ENCODE results near the gene LIPC.

Gene LIPC

GRCh38 chr15:58398643-58399042 lies 33.1 kb upstream of the LIPC start:
- no peak for DNase-seq (ENCODE audit: low spot score in 2 of 2)
- Mint-ChIP-seq H3K36me3 (no peaks in the 10 kb centered on the region), H3K4me1 (no peaks in the 10 kb centered on the region), H3K27ac (no peak overlapping the region), H3K4me3 (no peak overlapping the region), H3K27me3 (peaks cover 12% of the 10 kb centered on the region), H3K9me3 (no peaks in the 10 kb centered on the region)
- no peak for ATAC-seq (ENCODE audit: low read depth)

- H3K4me1 Mint-ChIP-seq: no peaks in the 10 kb centered on the region
- no peak overlapping the region for H3K4me3 Mint-ChIP-seq
- DNase-seq (ENCODE audit: low spot score in 2 of 2) (no peak), ATAC-seq (ENCODE audit: low read depth) (no peak)
- H3K27ac Mint-ChIP-seq: no peak overlapping the region
- no peaks in the 10 kb centered on the region for H3K36me3 Mint-ChIP-seq
- H3K9me3 Mint-ChIP-seq: no peaks in the 10 kb centered on the region
- peaks cover 10% of the 10 kb centered on the region for H3K27me3 Mint-ChIP-seq
Observed at GRCh38 chr15:58399739-58400138, 32.1 kb upstream of the LIPC start.

GRCh38 chr15:58401276-58401675 lies 30.5 kb upstream of the LIPC start:
- H3K9me3 Mint-ChIP-seq: no peaks in the 10 kb centered on the region
- no peaks in the 10 kb centered on the region for H3K36me3 Mint-ChIP-seq
- H3K4me3 Mint-ChIP-seq: no peak overlapping the region
- ATAC-seq (ENCODE audit: low read depth) (no peak), DNase-seq (ENCODE audit: low spot score in 2 of 2) (no peak)
- H3K27me3 Mint-ChIP-seq: peaks cover 8% of the 10 kb centered on the region
- H3K27ac Mint-ChIP-seq: no peak overlapping the region
- H3K4me1 Mint-ChIP-seq: no peaks in the 10 kb centered on the region

GRCh38 chr15:58401991-58402649 lies 29.7 kb upstream of the LIPC start:
- H3K4me3 Mint-ChIP-seq: no peak overlapping the region
- H3K9me3 Mint-ChIP-seq: no peaks in the 10 kb centered on the region
- ATAC-seq (ENCODE audit: low read depth) (no peak), DNase-seq (ENCODE audit: low spot score in 2 of 2) (no peak)
- no peaks in the 10 kb centered on the region for H3K36me3 Mint-ChIP-seq
- H3K4me1 Mint-ChIP-seq: no peaks in the 10 kb centered on the region
- H3K27ac Mint-ChIP-seq: no peak overlapping the region
- H3K27me3 Mint-ChIP-seq: peaks cover 7% of the 10 kb centered on the region

GRCh38 chr15:58403581-58403980 lies 28.2 kb upstream of the LIPC start:
- DNase-seq (ENCODE audit: low spot score in 2 of 2): no peak
- no peak for ATAC-seq (ENCODE audit: low read depth)
- H3K9me3 Mint-ChIP-seq: no peaks in the 10 kb centered on the region
- peaks cover 11% of the 10 kb centered on the region for H3K27me3 Mint-ChIP-seq
- H3K4me1 Mint-ChIP-seq: no peaks in the 10 kb centered on the region
- H3K36me3 Mint-ChIP-seq: no peaks in the 10 kb centered on the region
- H3K27ac Mint-ChIP-seq: no peak overlapping the region
- no peak overlapping the region for H3K4me3 Mint-ChIP-seq

GRCh38 chr15:58404020-58404419 lies 27.8 kb upstream of the LIPC start:
- DNase-seq (ENCODE audit: low spot score in 2 of 2) (no peak), ATAC-seq (ENCODE audit: low read depth) (no peak)
- H3K27ac Mint-ChIP-seq: no peak overlapping the region
- no peaks in the 10 kb centered on the region for H3K36me3 Mint-ChIP-seq
- no peak overlapping the region for H3K4me3 Mint-ChIP-seq
- peaks cover 11% of the 10 kb centered on the region for H3K27me3 Mint-ChIP-seq
- no peaks in the 10 kb centered on the region for H3K4me1 Mint-ChIP-seq
- H3K9me3 Mint-ChIP-seq: no peaks in the 10 kb centered on the region

- no peak overlapping the region for H3K27ac Mint-ChIP-seq
- peaks cover 15% of the 10 kb centered on the region for H3K27me3 Mint-ChIP-seq
- H3K4me3 Mint-ChIP-seq: no peak overlapping the region
- DNase-seq (ENCODE audit: low spot score in 2 of 2) (no peak), ATAC-seq (ENCODE audit: low read depth) (no peak)
- no peaks in the 10 kb centered on the region for H3K36me3 Mint-ChIP-seq
- no peaks in the 10 kb centered on the region for H3K9me3 Mint-ChIP-seq
- H3K4me1 Mint-ChIP-seq: peaks cover 3% of the 10 kb centered on the region
Observed at GRCh38 chr15:58404722-58405121, 27.1 kb upstream of the LIPC start.

- H3K4me3 Mint-ChIP-seq: no peak overlapping the region
- H3K9me3 Mint-ChIP-seq: no peaks in the 10 kb centered on the region
- H3K27ac Mint-ChIP-seq: no peak overlapping the region
- ATAC-seq (ENCODE audit: low read depth) (no peak), DNase-seq (ENCODE audit: low spot score in 2 of 2) (no peak)
- H3K27me3 Mint-ChIP-seq: peaks cover 15% of the 10 kb centered on the region
- H3K36me3 Mint-ChIP-seq: no peaks in the 10 kb centered on the region
- H3K4me1 Mint-ChIP-seq: peaks cover 4% of the 10 kb centered on the region
Observed at GRCh38 chr15:58405865-58406264, 25.9 kb upstream of the LIPC start.

GRCh38 chr15:58406811-58407210 lies 25.0 kb upstream of the LIPC start:
- Mint-ChIP-seq H3K9me3 (no peaks in the 10 kb centered on the region), H3K4me1 (peaks cover 4% of the 10 kb centered on the region)

GRCh38 chr15:58407236-58407775 lies 24.5 kb upstream of the LIPC start:
- ATAC-seq (ENCODE audit: low read depth) (no peak), DNase-seq (ENCODE audit: low spot score in 2 of 2) (no peak)
- Mint-ChIP-seq H3K27me3 (peaks cover 15% of the 10 kb centered on the region), H3K4me3 (no peak overlapping the region), H3K9me3 (no peaks in the 10 kb centered on the region), H3K4me1 (peaks cover 4% of the 10 kb centered on the region), H3K27ac (no peak overlapping the region), H3K36me3 (no peaks in the 10 kb centered on the region)

More at GRCh38 chr15:58406811-58407210, 25.0 kb upstream of the LIPC start:
- Mint-ChIP-seq H3K36me3 (no peaks in the 10 kb centered on the region), H3K27ac (no peak overlapping the region), H3K27me3 (peaks cover 15% of the 10 kb centered on the region), H3K4me3 (no peak overlapping the region)
- ATAC-seq (ENCODE audit: low read depth) (no peak), DNase-seq (ENCODE audit: low spot score in 2 of 2) (no peak)

- Mint-ChIP-seq H3K4me1 (peaks cover 4% of the 10 kb centered on the region), H3K36me3 (no peaks in the 10 kb centered on the region)
- no peak for ATAC-seq (ENCODE audit: low read depth)
Observed at GRCh38 chr15:58407778-58408177, 24.0 kb upstream of the LIPC start.

GRCh38 chr15:58409861-58410260 lies 21.9 kb upstream of the LIPC start:
- H3K9me3 Mint-ChIP-seq: no peaks in the 10 kb centered on the region
- no peak overlapping the region for H3K27ac Mint-ChIP-seq
- H3K27me3 Mint-ChIP-seq: peaks cover 12% of the 10 kb centered on the region
- no peak overlapping the region for H3K4me3 Mint-ChIP-seq
- ATAC-seq (ENCODE audit: low read depth) (no peak), DNase-seq (ENCODE audit: low spot score in 2 of 2) (no peak)
- H3K4me1 Mint-ChIP-seq: peaks cover 4% of the 10 kb centered on the region
- no peaks in the 10 kb centered on the region for H3K36me3 Mint-ChIP-seq

More at GRCh38 chr15:58407778-58408177, 24.0 kb upstream of the LIPC start:
- no peaks in the 10 kb centered on the region for H3K9me3 Mint-ChIP-seq
- no peak overlapping the region for H3K4me3 Mint-ChIP-seq
- DNase-seq (ENCODE audit: low spot score in 2 of 2): no peak
- peaks cover 15% of the 10 kb centered on the region for H3K27me3 Mint-ChIP-seq
- no peak overlapping the region for H3K27ac Mint-ChIP-seq

GRCh38 chr15:58410353-58410752 lies 21.4 kb upstream of the LIPC start:
- H3K4me1 Mint-ChIP-seq: peaks cover 4% of the 10 kb centered on the region
- peaks cover 12% of the 10 kb centered on the region for H3K27me3 Mint-ChIP-seq
- no peak overlapping the region for H3K4me3 Mint-ChIP-seq
- ATAC-seq (ENCODE audit: low read depth) (no peak), DNase-seq (ENCODE audit: low spot score in 2 of 2) (no peak)
- no peaks in the 10 kb centered on the region for H3K36me3 Mint-ChIP-seq
- no peaks in the 10 kb centered on the region for H3K9me3 Mint-ChIP-seq
- no peak overlapping the region for H3K27ac Mint-ChIP-seq

GRCh38 chr15:58413253-58413652 lies 18.5 kb upstream of the LIPC start:
- Mint-ChIP-seq H3K9me3 (peaks cover 6% of the 10 kb centered on the region), H3K4me1 (peaks cover 4% of the 10 kb centered on the region), H3K36me3 (no peaks in the 10 kb centered on the region), H3K27me3 (peaks cover 6% of the 10 kb centered on the region), H3K4me3 (no peak overlapping the region), H3K27ac (no peak overlapping the region)
- DNase-seq (ENCODE audit: low spot score in 2 of 2) (no peak), ATAC-seq (ENCODE audit: low read depth) (no peak)

GRCh38 chr15:58415636-58416035 lies 16.2 kb upstream of the LIPC start:
- no peaks in the 10 kb centered on the region for H3K36me3 Mint-ChIP-seq
- no peaks in the 10 kb centered on the region for H3K4me1 Mint-ChIP-seq
- peaks cover 4% of the 10 kb centered on the region for H3K27me3 Mint-ChIP-seq
- H3K9me3 Mint-ChIP-seq: peaks cover 6% of the 10 kb centered on the region
- no peak overlapping the region for H3K27ac Mint-ChIP-seq
- DNase-seq (ENCODE audit: low spot score in 2 of 2): no peak
- ATAC-seq (ENCODE audit: low read depth): no peak
- no peak overlapping the region for H3K4me3 Mint-ChIP-seq

Data from memory B cell (primary cell).